HG02973 (cell line): ENCODE data around the gene FRAS1.
"Not testable (repeated sequence)": the region's sequence is repeated elsewhere in the genome, so short reads cannot be mapped to it uniquely, and the experiment has no call there.

Experiments used
- ATAC-seq: cut with Tn5 transposase; IDR thresholded peaks from one replicate; pipeline ENCODE4 v1.9.1; 2021; ENCODE audit warnings: moderate library complexity; ENCODE audit not compliant: unreplicated experiment

Gene FRAS1

GRCh38 chr4:78162342-78162741 is 105.2 kb downstream of the FRAS1 start:
- ATAC-seq, result no peak

DNA sequence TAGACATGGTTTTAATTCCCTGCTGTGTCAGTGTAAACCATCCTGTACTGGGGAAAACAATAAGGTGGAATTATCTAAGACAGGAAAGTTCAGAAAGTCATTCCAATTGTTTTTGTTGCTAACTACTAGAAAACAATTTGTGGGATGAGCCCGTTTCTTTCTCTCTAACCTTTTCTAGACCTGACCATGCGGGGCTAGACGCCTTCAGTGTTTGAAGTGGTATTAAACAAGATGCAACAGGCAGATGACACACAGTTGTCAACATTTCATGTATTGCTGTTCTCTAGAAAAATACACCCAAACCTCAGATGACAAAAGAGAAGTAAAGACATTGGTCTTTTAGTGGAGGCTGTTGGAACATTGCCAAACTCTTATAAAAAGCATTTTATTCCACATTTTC is 105.7 kb downstream of the FRAS1 start:
- ATAC-seq, result no peak

- no peak for ATAC-seq
Observed at GRCh38 chr4:78165758-78166157, 108.6 kb downstream of the FRAS1 start.

- no peak for ATAC-seq
Observed at GRCh38 chr4:78166622-78167021, 109.5 kb downstream of the FRAS1 start.

GRCh38 chr4:78167510-78167909 is 110.4 kb downstream of the FRAS1 start:
- no peak for ATAC-seq

DNA sequence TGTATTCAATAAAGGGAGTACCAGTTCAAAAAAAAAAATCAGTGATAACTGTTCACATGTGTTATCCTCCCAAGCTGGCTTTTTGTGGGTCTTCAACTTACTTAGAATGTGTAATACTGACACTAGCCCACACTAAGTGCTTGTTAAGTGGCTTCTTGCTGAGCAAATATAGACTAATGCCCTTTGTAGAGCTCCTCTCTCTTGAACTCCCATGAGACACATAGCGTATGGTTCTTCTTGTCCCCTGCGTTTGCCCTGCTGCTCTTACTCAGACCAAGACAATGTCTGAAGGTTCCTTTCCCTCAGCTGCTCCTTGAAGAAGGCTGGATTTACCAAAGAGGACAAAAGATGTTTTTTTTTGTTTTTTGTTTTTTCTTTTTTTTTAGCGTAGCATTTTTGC is 110.9 kb downstream of the FRAS1 start:
- ATAC-seq, result no peak

- no peak for ATAC-seq
Observed at GRCh38 chr4:78169728-78170127, 112.6 kb downstream of the FRAS1 start.

GRCh38 chr4:78171482-78171881 is 114.4 kb downstream of the FRAS1 start:
- no peak for ATAC-seq

- ATAC-seq, result no peak
Observed at GRCh38 chr4:78174891-78175290, 117.8 kb downstream of the FRAS1 start.

GRCh38 chr4:78179196-78179595 is 122.1 kb downstream of the FRAS1 start:
- no peak for ATAC-seq

DNA sequence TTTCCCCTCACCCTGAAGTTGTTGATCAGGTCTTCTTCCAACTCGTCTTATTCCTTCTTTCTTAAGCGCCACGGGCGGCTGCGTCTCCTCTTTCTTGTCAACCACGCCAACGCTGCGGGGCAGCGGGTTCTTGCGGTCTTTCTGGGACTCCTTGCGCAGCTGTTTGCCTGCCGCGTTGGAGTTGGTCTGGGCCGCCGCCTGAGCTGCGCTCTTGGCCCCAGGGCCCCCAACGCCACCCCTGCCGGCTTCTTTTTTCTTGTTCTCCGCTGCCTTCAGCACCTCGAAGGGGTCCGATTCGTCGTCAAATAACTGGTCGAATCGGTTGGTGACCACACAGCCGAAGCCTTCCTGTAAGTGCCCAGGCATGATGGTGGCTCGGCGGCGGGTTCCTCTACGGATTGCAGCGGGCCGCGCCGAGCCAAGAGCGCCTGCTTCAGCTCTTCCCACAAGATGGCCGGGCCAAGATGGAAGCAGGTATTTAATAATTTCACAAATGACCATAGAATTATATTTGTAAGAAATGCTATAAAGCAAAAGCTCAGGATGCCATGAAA is 124.6 kb downstream of the FRAS1 start:
- not testable (repeated sequence) for ATAC-seq

DNA sequence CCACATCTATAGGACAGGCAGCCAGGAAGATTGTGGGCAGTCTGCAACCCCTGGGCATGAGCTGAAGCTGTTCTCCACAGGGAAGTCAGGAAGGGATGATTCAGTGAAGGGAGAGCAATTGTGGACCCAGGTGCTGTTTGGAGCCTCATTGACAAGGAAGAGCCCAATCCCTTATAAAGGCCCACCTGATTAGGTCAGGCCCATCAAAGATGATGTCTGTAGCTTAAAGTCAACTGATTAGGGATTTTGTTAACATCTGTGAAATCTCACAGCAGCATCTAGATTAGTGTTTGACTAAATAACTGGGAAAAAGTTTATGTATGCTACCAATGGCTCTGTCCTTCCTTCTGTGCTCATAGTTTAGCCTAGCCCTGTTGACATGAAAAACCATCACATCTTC is 127.5 kb downstream of the FRAS1 start:
- ATAC-seq, result no peak

DNA sequence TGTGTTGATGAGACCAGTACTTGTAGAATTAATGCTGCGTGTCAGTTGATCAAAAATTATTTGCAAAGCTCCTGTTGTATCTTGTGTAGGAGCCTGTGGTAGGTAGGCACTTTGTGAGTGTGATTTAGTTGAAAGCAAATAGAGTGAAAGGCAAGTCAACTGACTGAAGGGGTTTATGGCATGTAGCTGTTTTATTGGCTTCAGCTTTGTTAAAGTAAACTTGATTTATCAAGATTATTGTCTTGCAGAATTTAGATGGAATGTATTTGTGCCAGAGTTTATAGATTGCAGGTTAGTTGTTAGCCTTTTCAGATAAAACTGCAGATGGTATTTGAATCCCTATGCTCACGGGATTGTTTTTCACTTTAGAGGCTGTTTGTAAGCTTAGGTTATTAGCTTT is 128.0 kb downstream of the FRAS1 start:
- no peak for ATAC-seq

GRCh38 chr4:78186597-78187543 is 129.7 kb downstream of the FRAS1 start:
- ATAC-seq, result no peak

DNA sequence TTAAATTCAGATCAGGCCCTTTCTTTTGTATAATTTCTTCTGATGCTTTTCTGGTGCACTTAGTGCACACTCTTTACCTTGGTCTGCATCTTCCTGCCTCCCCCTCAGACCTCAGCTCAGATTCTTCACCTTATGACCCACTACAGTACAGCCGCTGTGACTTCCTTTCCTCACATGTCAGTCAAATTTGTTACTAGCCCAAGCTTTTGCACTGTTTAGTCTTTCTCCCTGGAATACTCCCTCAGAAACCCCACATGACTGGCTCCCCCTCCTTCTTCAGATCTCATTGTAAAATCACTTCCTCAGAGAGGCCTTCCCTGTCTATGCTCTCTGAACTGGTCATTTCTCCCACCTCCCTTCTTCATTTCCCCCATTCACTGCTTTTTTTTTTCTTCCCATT is 132.9 kb downstream of the FRAS1 start:
- no peak for ATAC-seq

- no peak for ATAC-seq
Observed at GRCh38 chr4:78190595-78190994, 133.5 kb downstream of the FRAS1 start.

DNA sequence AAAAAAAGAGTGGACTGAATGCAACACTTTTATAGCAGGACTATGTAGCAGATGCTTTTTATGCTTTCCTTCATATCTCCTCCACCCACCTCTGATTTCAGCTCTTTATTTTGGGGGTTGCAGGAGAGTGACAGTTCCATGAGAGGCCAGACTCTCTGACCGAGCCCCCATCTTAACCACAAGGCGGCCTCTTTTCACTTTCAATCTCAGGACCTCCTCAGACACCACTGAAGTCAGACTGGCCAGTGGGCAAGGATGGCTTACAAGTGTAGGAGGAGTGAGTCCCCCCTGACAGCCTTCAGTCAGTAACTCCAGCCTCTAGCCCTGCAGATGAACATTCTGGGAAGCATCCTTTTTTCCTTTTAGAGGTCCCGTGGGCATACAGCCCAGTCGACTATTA is 140.8 kb downstream of the FRAS1 start:
- no peak for ATAC-seq

DNA sequence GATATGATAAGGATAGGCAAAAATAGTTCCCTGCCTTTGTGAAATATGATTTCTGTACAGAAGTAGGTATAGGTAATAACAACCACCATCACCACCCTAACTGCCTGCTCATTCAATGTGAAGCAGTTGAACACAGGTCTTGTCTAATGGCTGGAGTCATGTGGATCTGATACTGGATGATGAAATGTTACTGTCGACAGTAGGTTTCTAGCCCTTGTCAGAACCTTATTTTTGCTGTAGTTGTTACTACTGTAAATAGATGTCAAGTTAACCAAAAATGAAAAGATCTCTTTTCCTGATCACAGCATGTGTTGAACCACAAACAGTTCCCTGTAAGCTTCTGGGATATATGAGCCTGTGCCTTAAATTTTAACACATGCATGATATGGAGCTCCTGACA is 142.9 kb downstream of the FRAS1 start:
- ATAC-seq, result no peak

DNA sequence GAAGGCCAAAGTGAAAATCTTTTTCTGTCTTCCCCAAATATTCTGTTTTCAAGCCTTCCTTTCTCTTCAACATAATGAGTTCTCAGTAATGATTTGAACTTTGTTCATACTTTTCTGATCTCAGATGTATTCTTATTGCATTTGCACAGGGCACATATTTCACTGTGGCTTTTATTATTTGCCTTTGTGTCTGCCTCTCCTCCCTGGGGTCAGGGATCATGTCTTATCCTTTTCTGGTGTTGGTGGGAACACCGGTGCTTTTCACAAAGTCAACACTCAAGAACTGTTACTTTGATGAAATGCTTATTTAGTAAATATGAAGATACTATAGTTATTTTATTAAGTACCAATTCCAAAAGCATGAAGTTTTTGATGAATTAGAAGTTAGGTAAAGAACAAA is 143.8 kb downstream of the FRAS1 start:
- no peak for ATAC-seq

DNA sequence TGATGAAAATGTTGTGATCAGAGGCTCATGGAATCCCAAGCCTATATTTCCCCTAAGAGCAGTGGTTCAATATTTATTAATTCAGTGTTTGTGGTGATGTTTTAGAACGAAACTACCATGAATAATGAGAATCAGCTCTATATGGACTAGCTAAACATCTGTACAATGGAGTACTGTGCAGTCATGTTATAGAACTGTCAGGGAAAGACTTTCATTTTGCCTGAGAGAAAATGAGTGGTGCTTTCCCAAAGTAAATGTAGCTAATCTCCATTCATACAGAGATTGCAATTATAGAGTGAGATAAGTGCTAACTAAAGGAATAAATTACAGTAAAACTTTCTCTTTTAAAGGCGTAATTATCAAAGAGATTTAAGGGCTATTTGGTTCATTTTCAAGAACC is 147.1 kb downstream of the FRAS1 start:
- ATAC-seq, result no peak

- ATAC-seq, result no peak
Observed at GRCh38 chr4:78205591-78205990, 148.5 kb downstream of the FRAS1 start.

GRCh38 chr4:78207541-78207940 is 150.4 kb downstream of the FRAS1 start:
- no peak for ATAC-seq

- ATAC-seq, result no peak
Observed at GRCh38 chr4:78207951-78208350, 150.8 kb downstream of the FRAS1 start.
